ENCODE data around the gene TSPAN6.
A peak's percentile ranks its signal among the peaks of the same experiment; 100 is the strongest.

DNA sequence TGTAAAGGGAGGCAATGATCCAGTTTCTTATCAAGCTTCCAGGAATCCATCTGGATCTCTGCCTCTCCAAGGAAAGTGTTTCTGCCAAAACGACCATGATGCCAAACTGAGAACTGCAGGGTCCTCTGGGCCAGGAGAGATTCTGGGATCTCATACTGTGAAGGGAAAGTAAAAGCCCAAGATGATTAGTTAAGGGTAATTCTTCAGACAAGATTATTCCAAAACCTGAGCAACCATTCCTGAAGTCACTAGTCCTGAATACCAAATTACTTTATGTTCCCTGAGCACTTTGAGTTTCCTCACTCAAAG, 49.3 kb upstream of the TSPAN6 start:
- TF ChIP-seq POLR2A (IDR thresholded peaks at IDR 0.05) (no peak), POLR2AphosphoS5 (IDR thresholded peaks at IDR 0.05) (no peak)
- TF ChIP-seq, protein P1, sequence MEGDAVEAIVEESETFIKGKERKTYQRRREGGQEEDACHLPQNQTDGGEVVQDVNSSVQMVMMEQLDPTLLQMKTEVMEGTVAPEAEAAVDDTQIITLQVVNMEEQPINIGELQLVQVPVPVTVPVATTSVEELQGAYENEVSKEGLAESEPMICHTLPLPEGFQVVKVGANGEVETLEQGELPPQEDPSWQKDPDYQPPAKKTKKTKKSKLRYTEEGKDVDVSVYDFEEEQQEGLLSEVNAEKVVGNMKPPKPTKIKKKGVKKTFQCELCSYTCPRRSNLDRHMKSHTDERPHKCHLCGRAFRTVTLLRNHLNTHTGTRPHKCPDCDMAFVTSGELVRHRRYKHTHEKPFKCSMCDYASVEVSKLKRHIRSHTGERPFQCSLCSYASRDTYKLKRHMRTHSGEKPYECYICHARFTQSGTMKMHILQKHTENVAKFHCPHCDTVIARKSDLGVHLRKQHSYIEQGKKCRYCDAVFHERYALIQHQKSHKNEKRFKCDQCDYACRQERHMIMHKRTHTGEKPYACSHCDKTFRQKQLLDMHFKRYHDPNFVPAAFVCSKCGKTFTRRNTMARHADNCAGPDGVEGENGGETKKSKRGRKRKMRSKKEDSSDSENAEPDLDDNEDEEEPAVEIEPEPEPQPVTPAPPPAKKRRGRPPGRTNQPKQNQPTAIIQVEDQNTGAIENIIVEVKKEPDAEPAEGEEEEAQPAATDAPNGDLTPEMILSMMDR (IDR thresholded peaks at IDR 0.05 in 8 of 11, conservative IDR thresholded peaks at IDR 0.05 in 3 of 11) = peak in 1 of 11 experiments; percentile 9
